Stimulated activated naive CD8-positive, alpha-beta T cell treated with anti-CD3 and anti-CD28 coated beads, Interleukin-15, amount 100 ng/mL, for 72 hours (primary cell): ENCODE measurements around the gene FAM181A.

Experiments used
- ATAC-seq: fragments of 150-1000 bp; cut with Tn5 transposase; 2 replicates; pipeline ENCODE4 v1.10.0; 2021; ENCODE audit warnings: mild to moderate bottlenecking, moderate library complexity
- DNase-seq, 2 donors: peaks; one replicate each; pipeline ENCODE4 v3.0.0; 2021 to 2022
- H3K27ac Mint-ChIP-seq, 2 donors: one replicate each; pipeline ENCODE4 v1.8.0; 2022; ENCODE audit warnings: mild to moderate bottlenecking in 2 of 2, mixed read lengths in 2 of 2, moderate library complexity in 2 of 2
- H3K27me3 Mint-ChIP-seq: one replicate; pipeline ENCODE4 v1.8.0; 2022; ENCODE audit warnings: mixed read lengths
- H3K4me1 Mint-ChIP-seq: one replicate; pipeline ENCODE4 v1.8.0; 2022; ENCODE audit warnings: mild to moderate bottlenecking, mixed read lengths
- H3K4me3 Mint-ChIP-seq, 2 donors: one replicate each; pipeline ENCODE4 v1.8.0; 2022; ENCODE audit warnings: mild to moderate bottlenecking in 2 of 2, mixed read lengths in 2 of 2, moderate library complexity in 1 of 2
- H3K9me3 Mint-ChIP-seq, 2 donors: one replicate each; pipeline ENCODE4 v1.8.0; 2022; ENCODE audit warnings: mixed read lengths in 2 of 2

FAM181A gene

GRCh38 chr14:93970965-93971634, 44.0 kb downstream of the FAM181A start:
- H3K4me3 Mint-ChIP-seq: peak overlapping the region; percentile 88 to 90
- peak overlapping the region; percentile 98 to 99 for H3K27ac Mint-ChIP-seq
- H3K4me1 Mint-ChIP-seq: peaks cover 100% of the 10 kb centered on the region
- H3K27me3 Mint-ChIP-seq: no peaks in the 10 kb centered on the region
- peak; percentile 82 for ATAC-seq
- H3K9me3 Mint-ChIP-seq: peaks cover 0 to under 1% of the 10 kb centered on the region in 2 donors
- peak; percentile 72 to 74 for DNase-seq

- H3K27ac Mint-ChIP-seq: peak overlapping the region; percentile 98 to 99
- no peaks in the 10 kb centered on the region for H3K27me3 Mint-ChIP-seq
- H3K9me3 Mint-ChIP-seq: peaks cover 2 to 3% of the 10 kb centered on the region in 2 donors
- ATAC-seq (peak; percentile 31), DNase-seq (no peak)
- peaks cover 100% of the 10 kb centered on the region for H3K4me1 Mint-ChIP-seq
- peak overlapping the region; percentile 88 to 90 for H3K4me3 Mint-ChIP-seq
These were observed 44.5 kb downstream of the FAM181A start for GRCh38 chr14:93971635-93972027.

DNA sequence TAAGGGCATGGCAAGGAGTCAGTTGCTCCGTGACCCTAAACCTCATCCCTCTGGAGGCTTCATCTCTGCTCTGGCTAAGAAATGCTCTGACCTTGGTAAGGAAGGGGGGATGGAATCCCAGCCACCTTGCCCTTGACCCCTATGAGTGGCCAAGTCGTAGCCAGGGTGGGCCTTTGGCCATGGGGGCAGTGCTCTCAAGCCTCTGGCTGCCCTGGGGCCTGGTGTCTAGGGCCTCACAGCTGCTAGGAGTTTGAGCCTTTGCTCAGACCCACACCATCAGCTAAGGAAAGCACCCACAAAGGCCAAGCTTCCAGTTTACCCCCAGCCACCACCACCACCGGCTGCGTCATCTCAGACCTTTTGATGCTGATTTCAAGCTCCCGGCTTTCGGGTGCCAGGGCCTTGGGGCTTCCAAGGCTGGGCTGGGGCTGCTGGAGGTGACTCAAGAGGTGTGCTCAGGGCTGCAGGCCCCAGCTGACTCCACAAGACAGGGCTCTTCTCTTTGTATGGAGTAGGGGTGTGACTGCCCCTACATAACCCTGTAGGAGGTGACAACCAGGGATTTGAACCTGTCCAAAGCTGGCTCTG, 45.6 kb downstream of the FAM181A start:
- peaks cover 100% of the 10 kb centered on the region for H3K4me1 Mint-ChIP-seq
- ATAC-seq (no peak), DNase-seq (no peak)
- no peaks in the 10 kb centered on the region for H3K27me3 Mint-ChIP-seq
- H3K27ac Mint-ChIP-seq: peak overlapping the region; percentile 91 to 97
- H3K9me3 Mint-ChIP-seq: peaks cover 7 to 14% of the 10 kb centered on the region in 2 donors
- H3K4me3 Mint-ChIP-seq: peak overlapping the region; percentile 20 to 63

GRCh38 chr14:93973607-93974006, 46.5 kb downstream of the FAM181A start:
- H3K4me3 Mint-ChIP-seq: no peak overlapping the region
- ATAC-seq: no peak
- H3K4me1 Mint-ChIP-seq: peaks cover 100% of the 10 kb centered on the region

DNA sequence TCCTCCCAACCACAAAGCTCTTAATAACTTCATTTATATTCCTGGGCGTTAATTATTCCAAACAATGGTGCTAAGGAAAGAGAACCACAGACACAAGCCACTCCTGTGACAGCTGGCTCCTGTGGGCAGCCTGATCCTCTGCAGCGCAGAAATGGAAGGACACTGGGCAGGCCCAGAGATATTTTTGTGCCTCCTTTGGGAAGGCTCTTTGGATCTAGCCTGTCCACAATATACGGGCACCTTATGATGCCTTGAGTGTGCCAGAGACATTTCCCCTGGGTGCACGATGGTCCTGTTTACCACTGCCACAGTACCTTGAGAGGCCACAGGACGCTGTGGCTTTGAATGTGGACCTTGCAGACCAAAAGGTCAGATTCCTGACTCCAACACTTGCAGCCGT, 47.2 kb downstream of the FAM181A start:
- H3K4me1 Mint-ChIP-seq: peaks cover 100% of the 10 kb centered on the region
- no peaks in the 10 kb centered on the region for H3K27me3 Mint-ChIP-seq
- H3K4me3 Mint-ChIP-seq: peak overlapping the region; percentile 25 to 41
- DNase-seq (no peak), ATAC-seq (no peak)
- peaks cover 7 to 18% of the 10 kb centered on the region in 2 donors for H3K9me3 Mint-ChIP-seq
- H3K27ac Mint-ChIP-seq: no peak overlapping the region

More at GRCh38 chr14:93973607-93974006, 46.5 kb downstream of the FAM181A start:
- H3K9me3 Mint-ChIP-seq: peaks cover 7 to 18% of the 10 kb centered on the region in 2 donors
- H3K27ac Mint-ChIP-seq: no peak overlapping the region
- no peak for DNase-seq
- no peaks in the 10 kb centered on the region for H3K27me3 Mint-ChIP-seq

- Mint-ChIP-seq H3K27ac (no peak overlapping the region), H3K27me3 (no peaks in the 10 kb centered on the region), H3K9me3 (peaks cover 7 to 18% of the 10 kb centered on the region in 2 donors), H3K4me3 (peak overlapping the region in 1 of 2 donors; percentile 72), H3K4me1 (peaks cover 100% of the 10 kb centered on the region)
- ATAC-seq (no peak), DNase-seq (no peak)
These were observed 47.7 kb downstream of the FAM181A start for GRCh38 chr14:93974833-93975232.

GRCh38 chr14:93975791-93976476, 48.8 kb downstream of the FAM181A start:
- no peak for DNase-seq
- Mint-ChIP-seq H3K4me3 (peak overlapping the region; percentile 66 to 72), H3K27me3 (no peaks in the 10 kb centered on the region), H3K4me1 (peaks cover 100% of the 10 kb centered on the region), H3K9me3 (peaks cover 7 to 18% of the 10 kb centered on the region in 2 donors), H3K27ac (peak overlapping the region; percentile 87 to 96)
- peak; percentile 7 for ATAC-seq

GRCh38 chr14:93976477-93977057, 49.4 kb downstream of the FAM181A start, which contains the start of gene ASB2:
TSS of gene ASB2 (minus strand) at chr14:93976570. CDS start at chr14:93964539, 12,031 bp downstream.
- ATAC-seq (peak; percentile 0), DNase-seq (no peak)
- H3K27me3 Mint-ChIP-seq: no peaks in the 10 kb centered on the region
- peak within 1 kb of the TSS; percentile 66 to 72 for H3K4me3 Mint-ChIP-seq
- peaks cover 100% of the 10 kb centered on the region for H3K4me1 Mint-ChIP-seq
- peaks cover 7 to 18% of the 10 kb centered on the region in 2 donors for H3K9me3 Mint-ChIP-seq
- peak within 1 kb of the TSS; percentile 89 to 96 for H3K27ac Mint-ChIP-seq

- peak overlapping the region; percentile 89 to 96 for H3K27ac Mint-ChIP-seq
- peaks cover 100% of the 10 kb centered on the region for H3K4me1 Mint-ChIP-seq
These were observed 50.0 kb downstream of the FAM181A start for GRCh38 chr14:93977171-93977570.

GRCh38 chr14:93977790-93978581, 50.8 kb downstream of the FAM181A start:
- H3K9me3 Mint-ChIP-seq: peaks cover 7 to 18% of the 10 kb centered on the region in 2 donors
- H3K27me3 Mint-ChIP-seq: no peaks in the 10 kb centered on the region
- H3K4me3 Mint-ChIP-seq: peak overlapping the region; percentile 66 to 72
- peaks cover 97% of the 10 kb centered on the region for H3K4me1 Mint-ChIP-seq
- H3K27ac Mint-ChIP-seq: peak overlapping the region; percentile 86 to 96
- ATAC-seq: peak; percentile 92
- DNase-seq: peak; percentile 83 to 85

More at GRCh38 chr14:93977171-93977570, 50.0 kb downstream of the FAM181A start:
- ATAC-seq (no peak), DNase-seq (no peak)
- H3K4me3 Mint-ChIP-seq: peak overlapping the region; percentile 66 to 72
- H3K27me3 Mint-ChIP-seq: no peaks in the 10 kb centered on the region
- peaks cover 7 to 18% of the 10 kb centered on the region in 2 donors for H3K9me3 Mint-ChIP-seq

- peaks cover 7 to 18% of the 10 kb centered on the region in 2 donors for H3K9me3 Mint-ChIP-seq
- peak overlapping the region; percentile 20 to 32 for H3K4me3 Mint-ChIP-seq
- ATAC-seq (peak; percentile 17), DNase-seq (no peak)
- H3K27ac Mint-ChIP-seq: peak overlapping the region; percentile 86 to 96
- peaks cover 93% of the 10 kb centered on the region for H3K4me1 Mint-ChIP-seq
- no peaks in the 10 kb centered on the region for H3K27me3 Mint-ChIP-seq
These were observed 51.6 kb downstream of the FAM181A start for GRCh38 chr14:93978735-93979134.
